Vagina (tissue), 2 donors: ENCODE results near the gene ACTR8.

ENCODE experiments used
- POLR2A ChIP-seq, 2 donors: fragments of 450-650 bp; IDR thresholded peaks; one replicate each; pipeline ENCODE4 v1.6.1; 2017; ENCODE audit warnings: antibody characterized with exemption in 2 of 2, mild to moderate bottlenecking in 2 of 2, moderate library complexity in 2 of 2
- POLR2AphosphoS5 ChIP-seq, 2 donors: sonication (generic); formaldehyde crosslinking; IDR thresholded peaks; one replicate each; pipeline ENCODE4 v1.9.0; 2017; ENCODE audit warnings: antibody characterized with exemption in 2 of 2, mild to moderate bottlenecking in 2 of 2, low read depth in 1 of 2; ENCODE audit not compliant: insufficient read depth in 1 of 2
- TF ChIP-seq, protein P1 (sequence below), 3 experiments: fragments of 450-650 bp in 2 of 3; fragments of 200-600 bp in 1 of 3; sonication (generic) in 1 of 3; IDR thresholded peaks; one replicate each; pipeline ENCODE4 v1.5.1; 2017 to 2019; ENCODE audit warnings: antibody characterized with exemption in 3 of 3, mild to moderate bottlenecking in 2 of 3, moderate library complexity in 2 of 3

- TF ChIP-seq POLR2AphosphoS5 (IDR thresholded peaks at IDR 0.05; ENCODE audit: insufficient read depth in 1 of 2, low read depth in 1 of 2) (no peak), POLR2A (IDR thresholded peaks at IDR 0.05) (no peak)
- TF ChIP-seq, protein P1, sequence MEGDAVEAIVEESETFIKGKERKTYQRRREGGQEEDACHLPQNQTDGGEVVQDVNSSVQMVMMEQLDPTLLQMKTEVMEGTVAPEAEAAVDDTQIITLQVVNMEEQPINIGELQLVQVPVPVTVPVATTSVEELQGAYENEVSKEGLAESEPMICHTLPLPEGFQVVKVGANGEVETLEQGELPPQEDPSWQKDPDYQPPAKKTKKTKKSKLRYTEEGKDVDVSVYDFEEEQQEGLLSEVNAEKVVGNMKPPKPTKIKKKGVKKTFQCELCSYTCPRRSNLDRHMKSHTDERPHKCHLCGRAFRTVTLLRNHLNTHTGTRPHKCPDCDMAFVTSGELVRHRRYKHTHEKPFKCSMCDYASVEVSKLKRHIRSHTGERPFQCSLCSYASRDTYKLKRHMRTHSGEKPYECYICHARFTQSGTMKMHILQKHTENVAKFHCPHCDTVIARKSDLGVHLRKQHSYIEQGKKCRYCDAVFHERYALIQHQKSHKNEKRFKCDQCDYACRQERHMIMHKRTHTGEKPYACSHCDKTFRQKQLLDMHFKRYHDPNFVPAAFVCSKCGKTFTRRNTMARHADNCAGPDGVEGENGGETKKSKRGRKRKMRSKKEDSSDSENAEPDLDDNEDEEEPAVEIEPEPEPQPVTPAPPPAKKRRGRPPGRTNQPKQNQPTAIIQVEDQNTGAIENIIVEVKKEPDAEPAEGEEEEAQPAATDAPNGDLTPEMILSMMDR (IDR thresholded peaks at IDR 0.05): no peak
These were observed 19.7 kb downstream of the ACTR8 start for GRCh38 chr3:53862241-53862640.
